Gastroesophageal sphincter (tissue), 3 donors: ENCODE data around the gene AGTPBP1.
"Not testable (repeated sequence)": the region's sequence is repeated elsewhere in the genome, so short reads cannot be mapped to it uniquely, and the experiment has no call there.

Experiments
- POLR2A ChIP-seq, 2 donors: fragments of 450-650 bp; IDR thresholded peaks; one replicate each; pipeline ENCODE4 v1.6.1; 2017; ENCODE audit warnings: antibody characterized with exemption in 2 of 2, mild to moderate bottlenecking in 2 of 2, moderate library complexity in 1 of 2
- TF ChIP-seq, protein P1 (sequence below), 4 experiments: fragments of 200-600 bp in 2 of 4; fragments of 450-650 bp in 2 of 4; sonication (generic) in 1 of 4; IDR thresholded peaks; one replicate each; pipeline ENCODE4 v1.5.1; 2017 to 2019; ENCODE audit warnings: antibody characterized with exemption in 4 of 4, mild to moderate bottlenecking in 2 of 4, moderate library complexity in 2 of 4

DNA sequence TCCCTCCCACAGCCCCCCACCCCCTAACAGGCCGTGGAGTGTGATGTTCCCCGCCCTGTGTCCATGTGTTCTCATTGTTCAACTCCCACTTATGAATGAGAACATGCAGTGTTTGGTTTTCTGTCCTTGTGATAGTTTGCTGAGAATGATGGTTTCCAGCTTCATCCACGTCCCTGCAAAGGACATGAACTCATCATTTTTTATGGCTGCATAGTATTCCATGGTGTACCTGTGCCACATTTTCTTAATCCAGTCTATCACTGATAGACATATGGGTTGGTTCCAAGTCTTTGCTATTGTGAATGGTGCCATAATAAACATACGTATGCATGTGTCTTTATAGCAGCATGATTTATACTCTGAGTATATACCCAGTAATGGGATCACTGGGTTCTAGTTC lies 23.9 kb downstream of the AGTPBP1 start:
- TF ChIP-seq POLR2A (IDR thresholded peaks at IDR 0.05), result not testable (repeated sequence)
- TF ChIP-seq, protein P1, sequence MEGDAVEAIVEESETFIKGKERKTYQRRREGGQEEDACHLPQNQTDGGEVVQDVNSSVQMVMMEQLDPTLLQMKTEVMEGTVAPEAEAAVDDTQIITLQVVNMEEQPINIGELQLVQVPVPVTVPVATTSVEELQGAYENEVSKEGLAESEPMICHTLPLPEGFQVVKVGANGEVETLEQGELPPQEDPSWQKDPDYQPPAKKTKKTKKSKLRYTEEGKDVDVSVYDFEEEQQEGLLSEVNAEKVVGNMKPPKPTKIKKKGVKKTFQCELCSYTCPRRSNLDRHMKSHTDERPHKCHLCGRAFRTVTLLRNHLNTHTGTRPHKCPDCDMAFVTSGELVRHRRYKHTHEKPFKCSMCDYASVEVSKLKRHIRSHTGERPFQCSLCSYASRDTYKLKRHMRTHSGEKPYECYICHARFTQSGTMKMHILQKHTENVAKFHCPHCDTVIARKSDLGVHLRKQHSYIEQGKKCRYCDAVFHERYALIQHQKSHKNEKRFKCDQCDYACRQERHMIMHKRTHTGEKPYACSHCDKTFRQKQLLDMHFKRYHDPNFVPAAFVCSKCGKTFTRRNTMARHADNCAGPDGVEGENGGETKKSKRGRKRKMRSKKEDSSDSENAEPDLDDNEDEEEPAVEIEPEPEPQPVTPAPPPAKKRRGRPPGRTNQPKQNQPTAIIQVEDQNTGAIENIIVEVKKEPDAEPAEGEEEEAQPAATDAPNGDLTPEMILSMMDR (IDR thresholded peaks at IDR 0.05), result not testable (repeated sequence)
